ENCODE results near the gene SLC16A12.

Gene SLC16A12

DNA sequence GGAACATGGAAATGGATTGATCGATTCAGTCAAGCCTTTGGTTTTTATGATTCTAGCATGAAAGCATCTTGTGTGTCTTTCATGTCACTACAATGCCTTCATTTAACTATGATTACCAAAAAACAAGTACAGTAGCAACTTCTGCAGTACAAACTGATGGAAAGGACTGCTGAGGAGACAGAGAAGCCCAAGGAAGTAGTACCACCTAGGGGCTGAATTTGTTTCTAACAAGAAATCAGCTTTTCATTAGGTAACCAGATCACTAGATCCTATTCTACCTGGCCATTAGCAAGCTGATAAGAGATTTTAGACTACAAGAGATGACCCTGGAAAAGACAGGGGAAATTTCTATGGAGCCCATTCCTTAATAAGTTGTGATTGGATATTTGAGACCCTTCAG lies 146.1 kb downstream of the SLC16A12 start:
- no peaks in the 10 kb centered on the region for H3K9me3 Mint-ChIP-seq
- TF ChIP-seq, protein P1, sequence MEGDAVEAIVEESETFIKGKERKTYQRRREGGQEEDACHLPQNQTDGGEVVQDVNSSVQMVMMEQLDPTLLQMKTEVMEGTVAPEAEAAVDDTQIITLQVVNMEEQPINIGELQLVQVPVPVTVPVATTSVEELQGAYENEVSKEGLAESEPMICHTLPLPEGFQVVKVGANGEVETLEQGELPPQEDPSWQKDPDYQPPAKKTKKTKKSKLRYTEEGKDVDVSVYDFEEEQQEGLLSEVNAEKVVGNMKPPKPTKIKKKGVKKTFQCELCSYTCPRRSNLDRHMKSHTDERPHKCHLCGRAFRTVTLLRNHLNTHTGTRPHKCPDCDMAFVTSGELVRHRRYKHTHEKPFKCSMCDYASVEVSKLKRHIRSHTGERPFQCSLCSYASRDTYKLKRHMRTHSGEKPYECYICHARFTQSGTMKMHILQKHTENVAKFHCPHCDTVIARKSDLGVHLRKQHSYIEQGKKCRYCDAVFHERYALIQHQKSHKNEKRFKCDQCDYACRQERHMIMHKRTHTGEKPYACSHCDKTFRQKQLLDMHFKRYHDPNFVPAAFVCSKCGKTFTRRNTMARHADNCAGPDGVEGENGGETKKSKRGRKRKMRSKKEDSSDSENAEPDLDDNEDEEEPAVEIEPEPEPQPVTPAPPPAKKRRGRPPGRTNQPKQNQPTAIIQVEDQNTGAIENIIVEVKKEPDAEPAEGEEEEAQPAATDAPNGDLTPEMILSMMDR (IDR thresholded peaks at IDR 0.05), result no peak
- no peak overlapping the region for H3K4me3 Mint-ChIP-seq
- H3K27me3 Mint-ChIP-seq (ENCODE audit: low read depth, poor library complexity), result peaks cover 3% of the 10 kb centered on the region
- no peak for DNase-seq
- H3K27ac Mint-ChIP-seq, result no peak overlapping the region
- H3K36me3 Mint-ChIP-seq (ENCODE audit: low read depth), result no peaks in the 10 kb centered on the region
- peaks cover 15% of the 10 kb centered on the region for H3K4me1 Mint-ChIP-seq

DNA sequence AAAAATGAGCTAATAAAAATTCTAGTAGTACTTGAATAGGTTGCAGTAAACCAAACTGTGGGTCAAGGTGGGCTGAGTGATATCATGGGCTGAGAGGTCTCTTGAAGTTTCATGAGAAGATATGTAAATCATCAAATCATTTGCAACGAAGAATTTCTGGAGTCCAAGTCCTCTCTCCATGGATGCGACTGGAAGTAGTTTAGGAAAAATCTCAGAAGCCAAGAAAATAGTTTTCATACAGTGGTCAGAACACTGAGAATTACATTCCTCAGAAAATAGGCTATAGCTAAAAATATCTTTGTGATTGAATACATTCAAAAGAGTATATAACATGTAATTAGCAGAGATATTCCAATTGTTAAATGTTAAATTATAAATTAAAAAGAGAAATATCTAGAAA lies 146.6 kb downstream of the SLC16A12 start:
- peaks cover 3% of the 10 kb centered on the region for H3K27me3 Mint-ChIP-seq (ENCODE audit: low read depth, poor library complexity)
- H3K9me3 Mint-ChIP-seq, result no peaks in the 10 kb centered on the region
- H3K4me1 Mint-ChIP-seq, result peaks cover 15% of the 10 kb centered on the region
- no peaks in the 10 kb centered on the region for H3K36me3 Mint-ChIP-seq (ENCODE audit: low read depth)
- H3K4me3 Mint-ChIP-seq, result no peak overlapping the region
- TF ChIP-seq, protein P1 (IDR thresholded peaks at IDR 0.05), result no peak
- no peak overlapping the region for H3K27ac Mint-ChIP-seq
- no peak for DNase-seq

DNA sequence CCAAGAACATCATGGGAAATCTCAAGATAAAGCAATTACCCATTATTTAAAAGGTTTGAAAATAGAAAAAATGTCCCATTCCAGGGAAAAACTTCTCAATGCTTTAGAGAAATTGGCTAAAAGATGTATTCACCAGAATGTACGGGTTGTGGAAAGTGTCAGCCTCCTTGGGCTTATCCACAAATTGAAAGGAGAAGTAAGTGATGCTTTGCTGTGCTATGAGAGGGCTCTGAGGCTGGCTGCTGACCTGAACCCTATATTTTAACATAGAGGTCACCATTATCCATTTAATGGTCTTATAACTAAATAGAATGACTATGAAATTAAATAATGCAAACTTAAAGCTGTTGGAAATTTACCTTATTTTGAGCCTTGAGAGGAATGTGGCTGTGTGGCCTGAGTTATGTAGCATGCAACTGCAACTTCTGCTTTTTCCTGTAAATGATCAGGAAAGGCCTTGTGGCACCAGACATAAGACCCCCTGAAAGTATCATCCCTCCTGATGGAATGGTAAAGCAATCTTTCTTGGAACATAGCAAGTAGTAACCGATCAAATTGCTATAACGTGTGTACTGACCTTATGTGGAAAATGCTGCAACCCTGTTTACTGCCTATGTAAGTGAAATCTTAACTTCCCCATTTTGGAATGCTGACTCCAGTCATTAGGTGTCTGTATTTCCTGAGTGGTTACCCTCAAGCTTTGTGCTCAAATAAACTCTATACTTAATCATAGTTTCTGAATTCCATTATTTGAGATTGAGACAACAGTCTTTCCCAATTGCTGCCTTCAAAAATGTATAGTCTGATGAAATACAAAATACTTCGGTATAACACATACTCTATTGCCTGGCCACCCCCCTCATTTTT lies 150.7 kb downstream of the SLC16A12 start:
- no peak for DNase-seq
- H3K4me3 Mint-ChIP-seq, result no peak overlapping the region
- H3K27ac Mint-ChIP-seq, result no peak overlapping the region
- TF ChIP-seq, protein P1 (IDR thresholded peaks at IDR 0.05), result no peak
- H3K36me3 Mint-ChIP-seq (ENCODE audit: low read depth), result no peaks in the 10 kb centered on the region
- H3K4me1 Mint-ChIP-seq, result peaks cover 5% of the 10 kb centered on the region
- no peaks in the 10 kb centered on the region for H3K9me3 Mint-ChIP-seq
- H3K27me3 Mint-ChIP-seq (ENCODE audit: low read depth, poor library complexity), result peaks cover 3% of the 10 kb centered on the region

DNA sequence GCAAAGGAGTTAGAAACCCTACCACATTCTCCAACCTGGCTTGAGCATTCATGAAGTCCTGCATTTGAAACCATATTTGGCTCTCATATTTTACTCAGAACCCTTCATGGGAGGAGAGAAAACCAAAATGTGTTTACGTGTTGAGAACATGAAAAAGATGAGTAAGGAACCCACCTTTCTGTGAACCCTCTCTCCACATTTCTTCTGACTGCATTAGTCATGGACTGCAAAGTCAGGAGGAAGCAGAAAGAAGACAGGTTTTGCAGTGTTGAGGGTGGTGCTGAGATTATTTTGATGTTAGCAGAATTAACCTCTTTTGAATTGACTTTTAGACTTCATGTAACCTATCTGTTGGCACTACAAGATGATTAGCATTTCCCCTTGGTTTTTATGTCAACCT lies 152.6 kb downstream of the SLC16A12 start:
- Mint-ChIP-seq H3K9me3 (no peaks in the 10 kb centered on the region), H3K27me3 (ENCODE audit: low read depth, poor library complexity) (no peaks in the 10 kb centered on the region), H3K4me3 (no peak overlapping the region), H3K4me1 (peaks cover 16% of the 10 kb centered on the region), H3K36me3 (ENCODE audit: low read depth) (no peaks in the 10 kb centered on the region), H3K27ac (no peak overlapping the region)
- TF ChIP-seq, protein P1 (IDR thresholded peaks at IDR 0.05), result no peak
- no peak for DNase-seq

Measured in nephron progenitor cell (in vitro differentiated cells).